COLO668 (cell line): ENCODE data around the gene FBXW2.
A peak's percentile ranks its signal among the peaks of the same experiment; 100 is the strongest.

Experiments used
- DNase-seq: peaks from one replicate; lab custom pipeline; 2025; ENCODE audit not compliant: unreplicated experiment; lab: John Stamatoyannopoulos, UW

FBXW2 gene

DNA sequence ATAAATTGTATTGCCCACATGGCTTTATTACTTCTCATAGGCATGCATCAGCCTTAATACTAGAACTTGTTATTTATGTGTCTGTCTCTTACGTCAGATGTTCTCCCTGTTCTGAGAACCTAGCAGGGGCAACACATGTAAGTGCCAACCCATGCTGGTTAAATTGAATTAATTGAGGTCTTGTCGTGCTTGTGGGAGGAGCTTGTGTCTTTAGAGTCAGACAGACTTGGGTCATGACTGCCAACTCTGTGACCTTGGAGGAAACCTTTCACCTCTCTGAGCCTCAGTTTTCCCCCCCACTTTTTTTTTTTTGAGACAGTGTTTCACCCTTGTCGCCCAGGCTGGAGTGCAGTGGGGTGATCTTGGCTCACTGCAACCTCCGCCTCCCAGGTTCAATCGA lies 76.7 kb downstream of the FBXW2 start:
- no peak for DNase-seq

- no peak for DNase-seq
Observed at GRCh38 chr9:120715389-120715924, 77.8 kb downstream of the FBXW2 start.

- DNase-seq: no peak
Observed at GRCh38 chr9:120714846-120715388, 78.3 kb downstream of the FBXW2 start.

GRCh38 chr9:120714088-120714845 lies 78.9 kb downstream of the FBXW2 start, which contains the start of gene MEGF9:
MEGF9 (minus strand) TSS chr9:120714470; CDS start chr9:120714358, 112 bp downstream.
- peak; percentile 98 for DNase-seq

DNA sequence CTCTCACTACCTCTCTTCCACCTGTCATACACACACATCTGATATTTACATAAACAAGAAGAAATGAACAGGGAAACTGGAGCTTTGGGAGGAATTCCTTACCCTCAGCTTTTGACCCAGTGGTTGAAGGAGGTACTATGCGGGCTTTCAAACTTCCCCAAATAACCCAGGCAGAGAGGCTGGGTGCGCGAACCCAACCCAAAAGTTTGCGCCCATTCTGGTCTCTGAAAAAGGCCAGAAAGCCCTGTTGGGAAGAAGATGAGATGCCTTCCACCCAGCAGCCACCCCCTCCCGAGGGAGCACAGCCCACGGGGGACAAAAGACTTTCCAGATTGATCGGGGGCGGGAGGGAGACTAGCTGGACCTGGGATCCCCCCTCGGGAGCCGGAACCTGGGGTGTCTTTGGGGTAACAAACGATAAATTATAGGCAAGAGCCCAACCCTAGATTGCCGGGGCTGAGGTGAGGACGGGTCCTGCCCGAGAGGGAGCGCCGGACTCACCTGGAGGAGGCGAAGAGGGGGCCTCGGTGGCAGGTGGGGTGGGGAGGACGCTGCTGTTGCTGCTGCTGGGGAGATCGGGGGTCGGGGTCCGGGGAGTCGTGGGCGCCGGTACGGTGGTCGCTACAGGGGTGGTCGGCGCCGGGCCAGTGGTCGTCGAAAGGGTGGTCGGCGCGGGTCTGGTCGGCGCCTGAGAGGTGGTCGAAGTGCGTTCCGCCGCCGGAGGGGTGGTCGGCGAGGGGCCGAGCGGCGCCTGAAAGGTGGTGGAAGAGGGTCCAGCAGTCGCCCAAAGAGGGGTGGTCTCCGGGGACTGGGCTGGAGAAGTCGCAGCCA lies 79.7 kb downstream of the FBXW2 start:
- peak; percentile 33 for DNase-seq

DNA sequence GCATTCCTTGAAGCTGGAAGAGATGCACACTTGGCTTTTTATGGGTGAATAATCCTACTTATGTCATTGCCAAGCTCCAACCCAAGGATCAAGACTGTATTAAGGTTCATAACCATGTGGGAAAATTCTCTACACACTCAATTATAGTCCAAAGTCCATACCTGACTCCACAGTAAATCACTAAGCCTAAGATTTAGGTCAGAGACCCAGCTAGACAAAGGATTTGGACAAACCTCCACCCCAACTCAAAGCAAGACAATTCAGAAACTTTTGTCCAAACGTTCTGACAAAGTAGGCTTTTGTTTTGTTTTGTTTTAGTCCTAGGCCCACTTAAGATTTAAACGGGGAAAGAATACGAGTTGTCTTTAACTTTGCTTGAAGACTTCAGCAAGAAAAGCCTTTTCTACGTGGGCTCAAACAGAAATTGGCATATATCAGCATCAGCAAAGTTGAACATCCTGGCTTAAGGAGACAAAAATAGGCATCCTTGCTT lies 80.6 kb downstream of the FBXW2 start:
- DNase-seq: no peak

- no peak for DNase-seq
Observed at GRCh38 chr9:120711841-120712538, 81.2 kb downstream of the FBXW2 start.

GRCh38 chr9:120711354-120711753 lies 81.9 kb downstream of the FBXW2 start:
- DNase-seq: no peak

- no peak for DNase-seq
Observed at GRCh38 chr9:120710110-120710981, 82.9 kb downstream of the FBXW2 start.

DNA sequence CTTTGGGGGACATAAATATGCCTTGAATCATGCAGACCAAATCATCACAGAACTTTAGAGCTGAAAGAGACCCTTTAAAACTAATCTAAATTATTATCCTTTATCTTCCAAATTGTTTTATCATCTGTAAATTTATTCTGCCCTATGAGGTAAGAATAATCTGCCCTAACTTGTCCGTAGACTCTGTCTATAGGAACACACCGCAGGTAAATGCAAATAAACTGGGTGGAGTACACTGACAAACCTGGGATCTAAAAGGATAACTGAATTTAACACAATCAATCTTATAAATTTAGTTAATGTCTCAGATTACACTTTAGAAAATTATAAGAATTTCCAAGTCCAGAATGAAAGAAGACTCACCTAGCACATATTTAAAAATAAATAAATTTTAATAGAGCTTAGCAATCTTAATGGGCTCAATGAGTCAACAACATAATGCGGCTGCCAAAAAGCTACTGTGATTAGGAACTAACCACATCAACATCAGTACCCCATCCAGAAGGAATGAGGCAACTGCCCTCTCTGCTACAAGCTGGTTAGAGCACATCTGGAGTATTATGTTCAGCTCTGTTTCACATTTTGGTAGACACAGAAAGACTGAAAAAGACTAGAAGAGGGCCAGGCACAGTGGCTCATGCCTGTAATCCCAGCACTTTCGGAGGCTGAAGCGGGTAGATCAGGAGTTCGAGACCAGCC lies 84.5 kb downstream of the FBXW2 start:
- DNase-seq: no peak

DNA sequence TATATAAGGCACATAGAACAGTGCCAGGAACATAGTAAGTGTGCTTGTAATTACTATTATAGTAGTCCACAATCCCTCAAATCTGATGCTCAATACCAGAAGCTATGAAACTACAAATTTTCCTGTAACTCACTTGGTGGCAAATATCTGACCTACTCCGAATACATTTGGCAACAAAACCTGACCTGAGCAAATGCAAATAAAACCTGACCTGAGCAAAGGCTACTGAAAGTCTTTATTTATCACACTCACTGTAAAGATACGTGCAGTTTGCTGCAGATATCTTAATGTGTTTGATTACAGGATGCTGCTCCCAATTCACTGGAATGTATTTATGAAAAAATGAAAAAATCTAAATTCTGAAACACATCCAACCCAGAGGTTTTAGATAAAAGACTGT lies 86.0 kb downstream of the FBXW2 start:
- DNase-seq: no peak
